ENCODE results near the gene CISTR.
A peak's percentile ranks its signal among the peaks of the same experiment; 100 is the strongest.

The CISTR gene

DNA sequence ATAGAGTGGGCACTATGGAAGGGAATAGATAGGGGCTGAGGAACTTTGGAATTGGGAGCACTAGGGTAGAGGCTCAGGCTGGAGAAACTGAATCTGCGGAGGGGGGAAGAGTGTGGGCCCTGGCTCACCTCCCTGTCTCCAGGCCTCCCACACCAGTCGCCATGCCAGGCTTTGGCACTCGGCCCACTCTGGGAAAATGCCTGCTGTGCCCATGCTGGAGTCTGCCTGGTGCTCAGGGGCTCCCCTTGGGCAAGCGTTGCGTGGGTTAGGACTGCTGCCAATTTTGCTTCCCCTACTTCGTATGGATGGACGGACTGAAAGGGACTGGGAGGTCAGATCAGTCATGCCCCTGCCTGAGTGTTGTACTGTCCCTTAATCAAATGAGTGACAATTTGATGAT is 34.6 kb upstream of the CISTR start:
- TF ChIP-seq, protein P1, sequence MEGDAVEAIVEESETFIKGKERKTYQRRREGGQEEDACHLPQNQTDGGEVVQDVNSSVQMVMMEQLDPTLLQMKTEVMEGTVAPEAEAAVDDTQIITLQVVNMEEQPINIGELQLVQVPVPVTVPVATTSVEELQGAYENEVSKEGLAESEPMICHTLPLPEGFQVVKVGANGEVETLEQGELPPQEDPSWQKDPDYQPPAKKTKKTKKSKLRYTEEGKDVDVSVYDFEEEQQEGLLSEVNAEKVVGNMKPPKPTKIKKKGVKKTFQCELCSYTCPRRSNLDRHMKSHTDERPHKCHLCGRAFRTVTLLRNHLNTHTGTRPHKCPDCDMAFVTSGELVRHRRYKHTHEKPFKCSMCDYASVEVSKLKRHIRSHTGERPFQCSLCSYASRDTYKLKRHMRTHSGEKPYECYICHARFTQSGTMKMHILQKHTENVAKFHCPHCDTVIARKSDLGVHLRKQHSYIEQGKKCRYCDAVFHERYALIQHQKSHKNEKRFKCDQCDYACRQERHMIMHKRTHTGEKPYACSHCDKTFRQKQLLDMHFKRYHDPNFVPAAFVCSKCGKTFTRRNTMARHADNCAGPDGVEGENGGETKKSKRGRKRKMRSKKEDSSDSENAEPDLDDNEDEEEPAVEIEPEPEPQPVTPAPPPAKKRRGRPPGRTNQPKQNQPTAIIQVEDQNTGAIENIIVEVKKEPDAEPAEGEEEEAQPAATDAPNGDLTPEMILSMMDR (conservative IDR thresholded peaks at IDR 0.05) = no peak
- H3K27ac ChIP-seq = no peak overlapping the region

DNA sequence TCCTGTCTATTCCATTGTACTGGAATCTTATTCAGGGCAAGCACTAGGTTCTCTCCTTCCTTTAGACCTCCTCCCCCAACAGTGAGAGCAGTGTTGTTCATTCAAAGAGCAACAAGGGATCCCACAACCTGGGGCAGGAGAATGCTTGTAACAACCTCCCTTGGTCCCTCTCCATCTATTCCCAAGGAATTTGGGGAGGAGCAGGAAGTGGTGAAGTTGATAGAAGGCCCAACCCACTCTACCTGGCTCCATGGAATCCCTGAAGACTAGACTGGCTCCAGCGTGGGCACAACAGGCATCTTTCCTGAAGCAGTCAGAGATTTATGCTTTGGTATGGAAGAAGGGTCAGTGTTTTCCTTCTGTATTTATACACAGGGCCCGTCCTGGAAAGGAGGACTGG is 33.4 kb upstream of the CISTR start:
- H3K27ac ChIP-seq = no peak overlapping the region
- TF ChIP-seq, protein P1 (conservative IDR thresholded peaks at IDR 0.05) = no peak

DNA sequence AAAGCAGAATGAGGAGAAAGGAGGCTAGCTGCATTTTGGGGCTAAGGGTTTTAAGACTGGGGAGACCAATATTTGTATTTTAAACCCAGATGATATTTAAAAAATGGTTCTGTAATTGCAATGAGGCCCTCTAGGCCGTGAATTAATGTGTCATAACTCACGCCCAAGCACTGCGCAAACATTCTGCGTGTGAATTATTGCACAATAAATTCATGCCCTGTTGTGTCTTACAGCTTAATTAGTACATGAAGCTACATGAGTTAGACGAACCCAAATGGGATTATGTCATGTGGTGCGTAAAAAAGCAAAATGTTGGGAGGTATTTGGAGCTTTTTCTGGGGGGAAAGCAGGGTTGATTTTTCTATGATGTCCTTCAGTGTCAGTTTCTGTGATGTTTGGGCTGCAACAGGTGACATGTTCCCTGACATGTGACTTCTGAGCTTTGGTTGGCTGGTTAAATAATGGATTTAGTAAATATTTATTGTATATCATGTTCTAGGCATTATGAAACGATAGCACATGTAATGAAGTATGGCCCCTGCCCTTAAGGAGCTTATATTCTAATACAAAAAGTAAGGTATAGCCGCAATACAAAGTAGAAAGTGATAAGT is 30.4 kb upstream of the CISTR start:
- H3K27ac ChIP-seq = peak overlapping the region; percentile 77
- TF ChIP-seq, protein P1 (conservative IDR thresholded peaks at IDR 0.05) = no peak

DNA sequence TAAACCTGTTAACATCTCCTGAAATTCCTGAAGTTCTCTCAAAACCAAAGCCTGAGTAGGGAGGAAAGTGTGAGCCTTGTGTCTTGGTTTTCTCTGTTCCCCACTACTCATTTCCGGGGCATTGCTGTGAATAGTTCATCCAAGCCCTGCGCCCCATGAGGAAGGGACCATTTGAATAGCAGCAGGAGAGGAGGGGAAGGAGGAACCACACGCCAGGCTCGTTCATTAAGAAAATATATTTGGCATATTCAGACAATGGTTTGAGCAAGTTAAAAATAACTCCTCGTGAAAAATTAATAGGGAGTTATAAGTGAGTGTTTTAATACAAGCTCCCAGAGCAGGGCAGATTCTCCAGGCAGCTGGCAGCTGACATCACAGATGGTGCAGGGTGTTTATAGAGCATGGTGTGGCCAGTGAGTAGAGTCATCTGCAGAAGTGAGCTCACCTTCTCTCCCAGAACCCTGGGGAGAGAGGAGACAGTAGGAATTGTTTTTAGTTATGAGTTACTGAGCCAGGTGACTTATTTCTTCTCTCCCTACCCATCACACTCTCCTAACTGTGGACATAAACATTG is 29.5 kb upstream of the CISTR start:
- H3K27ac ChIP-seq = peak overlapping the region; percentile 77
- TF ChIP-seq, protein P1 (conservative IDR thresholded peaks at IDR 0.05) = no peak

DNA sequence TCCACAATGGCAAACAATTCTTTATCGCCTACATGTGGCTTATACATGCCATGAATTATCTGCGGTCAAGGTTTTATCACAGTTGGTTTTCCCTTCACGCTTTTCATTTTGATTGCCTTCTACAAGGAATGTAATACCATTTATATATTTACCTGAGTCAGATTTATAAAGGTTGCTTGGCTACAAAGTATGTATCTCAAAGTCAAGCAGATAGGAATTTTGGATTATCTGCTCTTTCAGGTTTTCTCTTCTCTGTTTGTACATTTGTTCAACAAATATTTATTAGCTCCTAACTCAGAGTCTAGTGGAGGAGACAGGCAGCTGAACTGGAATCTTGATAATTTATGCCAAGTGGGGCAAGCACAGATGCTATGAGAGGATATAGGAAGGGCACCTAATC is 28.5 kb upstream of the CISTR start:
- TF ChIP-seq, protein P1 (conservative IDR thresholded peaks at IDR 0.05) = 0 out of 2 replicates have a peak, but pooled peaks have one; percentile 15
- peak overlapping the region; percentile 77 for H3K27ac ChIP-seq

DNA sequence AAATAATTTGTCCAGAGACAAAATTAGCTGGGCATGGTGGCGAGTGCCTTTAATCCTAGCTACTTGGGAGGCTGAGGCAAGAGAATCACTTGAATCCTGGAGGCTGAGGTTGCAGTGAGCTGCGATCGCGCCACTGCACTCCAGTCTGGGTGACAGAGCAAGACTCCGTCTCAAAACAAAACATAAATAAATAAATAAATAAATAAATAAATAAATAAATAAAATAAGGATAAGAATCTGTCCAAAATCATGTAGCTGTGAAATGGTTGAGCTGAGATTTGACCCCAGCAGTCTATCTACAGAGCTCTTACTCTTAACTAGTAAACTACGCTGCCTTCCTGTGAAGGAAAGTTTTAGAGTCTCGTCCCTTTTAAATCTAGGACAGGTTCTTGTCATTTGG is 27.9 kb upstream of the CISTR start:
- H3K27ac ChIP-seq = peak overlapping the region; percentile 77

DNA sequence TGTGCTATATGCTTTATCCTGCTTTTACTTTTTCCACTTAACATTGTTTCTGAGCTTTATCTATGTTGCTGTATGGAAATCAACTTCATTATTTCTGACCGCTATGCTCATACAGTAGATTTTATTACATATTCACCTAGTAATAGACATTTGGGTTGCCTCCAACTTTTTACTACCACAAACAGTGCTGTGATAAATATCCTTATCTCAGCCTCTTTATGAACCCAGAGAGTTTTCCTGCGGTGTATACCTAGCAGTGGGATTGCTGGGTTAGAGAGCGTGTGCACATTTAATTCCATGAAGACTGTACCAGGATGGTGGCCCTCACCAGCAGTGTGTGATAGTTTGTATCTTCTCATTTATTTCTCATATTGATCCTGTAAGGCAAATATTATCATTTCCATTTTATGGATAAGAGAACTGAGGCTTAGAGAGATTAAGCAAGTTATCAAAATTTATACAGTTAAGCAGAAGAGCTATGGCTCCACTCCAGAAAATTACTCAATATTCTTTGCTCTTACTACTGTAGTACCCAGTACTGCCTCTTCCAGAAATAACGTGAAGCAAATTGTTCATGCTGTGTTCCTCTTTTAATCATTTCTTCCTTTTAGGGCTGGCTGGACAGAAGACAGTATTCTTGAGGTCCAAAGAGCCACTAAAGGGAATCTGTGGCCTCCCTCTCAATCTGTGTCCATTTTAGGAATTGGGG is 26.3 kb upstream of the CISTR start:
- TF ChIP-seq, protein P1 (conservative IDR thresholded peaks at IDR 0.05) = 0 out of 2 replicates have a peak, but pooled peaks have one; percentile 6

DNA sequence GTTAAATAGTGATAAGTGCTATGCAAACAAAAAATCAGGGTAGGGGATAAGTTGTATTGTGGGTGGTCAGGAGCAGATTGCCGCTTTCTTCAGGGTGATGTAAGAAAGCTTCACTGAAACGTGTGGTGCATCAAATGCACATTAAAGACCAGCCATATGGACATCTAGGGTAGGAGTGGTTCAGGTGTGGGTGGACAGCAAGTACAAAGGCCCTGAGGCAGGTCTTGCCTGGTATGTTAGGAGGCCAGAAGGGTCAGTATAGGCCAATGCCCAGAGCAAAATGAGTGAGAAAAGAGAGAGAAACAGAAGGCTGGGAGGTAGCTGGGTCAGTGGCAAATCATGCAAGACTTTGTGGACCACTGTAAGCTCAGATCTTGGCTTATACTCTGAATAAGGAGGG is 25.6 kb upstream of the CISTR start:
- TF ChIP-seq, protein P1 (conservative IDR thresholded peaks at IDR 0.05) = no peak
- peak overlapping the region; percentile 77 for H3K27ac ChIP-seq

More for the DNA sequence above, 26.3 kb upstream of the CISTR start:
- peak overlapping the region; percentile 77 for H3K27ac ChIP-seq

Data from VCaP (cell line).